Measurements from ENCODE around the gene ARHGDIA.

Gene ARHGDIA

DNA sequence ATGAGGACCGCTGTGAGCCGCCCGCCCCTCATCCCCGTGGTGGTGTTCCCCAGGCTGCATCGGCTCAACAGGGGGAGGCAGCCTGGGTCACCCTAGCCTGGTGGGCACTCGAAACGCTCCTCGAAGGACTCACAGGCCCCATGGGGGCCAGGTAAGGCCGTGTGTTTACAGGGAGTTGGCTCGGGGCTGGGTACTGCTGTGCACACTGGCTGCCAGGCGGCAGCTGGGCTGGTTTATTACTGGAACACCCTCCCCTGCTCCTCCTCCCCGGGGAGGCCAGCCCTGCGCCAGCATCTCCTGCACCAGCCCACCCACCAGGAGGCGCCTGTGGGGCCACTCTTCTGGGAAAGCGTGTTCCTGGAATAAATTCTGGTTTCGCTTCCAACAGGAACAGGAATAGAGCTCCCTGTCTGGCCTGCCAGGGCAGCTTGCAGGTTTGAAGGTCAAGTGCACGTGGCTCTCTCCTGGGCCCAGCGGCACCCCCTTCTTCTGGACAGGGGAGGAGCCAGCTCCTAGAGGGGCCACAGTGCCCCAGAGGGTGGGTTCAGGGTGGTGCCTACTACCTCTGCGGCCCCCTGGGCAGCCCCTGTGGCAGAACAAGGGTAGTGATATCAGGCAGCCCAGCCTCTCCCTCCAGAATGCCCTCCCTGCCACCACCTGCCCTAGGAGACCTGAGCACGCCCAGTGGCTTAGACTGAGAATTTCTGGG is 49.4 kb downstream of the ARHGDIA start:
- DNase-seq (ENCODE audit: low read depth): no peak
- TF ChIP-seq, protein P1, sequence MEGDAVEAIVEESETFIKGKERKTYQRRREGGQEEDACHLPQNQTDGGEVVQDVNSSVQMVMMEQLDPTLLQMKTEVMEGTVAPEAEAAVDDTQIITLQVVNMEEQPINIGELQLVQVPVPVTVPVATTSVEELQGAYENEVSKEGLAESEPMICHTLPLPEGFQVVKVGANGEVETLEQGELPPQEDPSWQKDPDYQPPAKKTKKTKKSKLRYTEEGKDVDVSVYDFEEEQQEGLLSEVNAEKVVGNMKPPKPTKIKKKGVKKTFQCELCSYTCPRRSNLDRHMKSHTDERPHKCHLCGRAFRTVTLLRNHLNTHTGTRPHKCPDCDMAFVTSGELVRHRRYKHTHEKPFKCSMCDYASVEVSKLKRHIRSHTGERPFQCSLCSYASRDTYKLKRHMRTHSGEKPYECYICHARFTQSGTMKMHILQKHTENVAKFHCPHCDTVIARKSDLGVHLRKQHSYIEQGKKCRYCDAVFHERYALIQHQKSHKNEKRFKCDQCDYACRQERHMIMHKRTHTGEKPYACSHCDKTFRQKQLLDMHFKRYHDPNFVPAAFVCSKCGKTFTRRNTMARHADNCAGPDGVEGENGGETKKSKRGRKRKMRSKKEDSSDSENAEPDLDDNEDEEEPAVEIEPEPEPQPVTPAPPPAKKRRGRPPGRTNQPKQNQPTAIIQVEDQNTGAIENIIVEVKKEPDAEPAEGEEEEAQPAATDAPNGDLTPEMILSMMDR (IDR thresholded peaks at IDR 0.05; ENCODE audit: control insufficient read depth, insufficient read depth, low read depth, low read length, missing control alignments): peak; percentile 29
- H3K4me3 ChIP-seq (ENCODE audit: control insufficient read depth, low read depth, low read length): no peak overlapping the region

DNA sequence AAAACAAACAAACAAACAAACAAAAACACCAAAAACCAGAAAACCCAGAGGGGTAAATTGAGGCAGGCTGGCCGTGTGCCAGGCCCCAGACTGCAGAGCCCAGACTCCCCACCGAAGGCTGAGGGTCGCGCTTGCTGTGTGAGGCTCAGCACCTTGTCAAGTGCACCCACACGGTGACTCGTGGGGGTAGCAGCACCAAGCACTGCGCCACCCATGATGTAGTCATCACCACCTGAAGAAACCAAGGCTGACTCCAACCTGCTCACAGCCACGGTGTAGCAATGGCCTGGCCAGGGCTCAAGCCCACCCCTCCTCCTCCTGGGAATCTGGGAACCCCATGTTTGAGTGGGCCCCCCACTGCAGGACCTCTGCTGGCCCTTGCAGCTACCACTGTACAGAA is 50.0 kb downstream of the ARHGDIA start:
- no peak overlapping the region for H3K4me3 ChIP-seq (ENCODE audit: control insufficient read depth, low read depth, low read length)
- TF ChIP-seq, protein P1 (IDR thresholded peaks at IDR 0.05; ENCODE audit: control insufficient read depth, insufficient read depth, low read depth, low read length, missing control alignments): no peak
- DNase-seq (ENCODE audit: low read depth): no peak

DNA sequence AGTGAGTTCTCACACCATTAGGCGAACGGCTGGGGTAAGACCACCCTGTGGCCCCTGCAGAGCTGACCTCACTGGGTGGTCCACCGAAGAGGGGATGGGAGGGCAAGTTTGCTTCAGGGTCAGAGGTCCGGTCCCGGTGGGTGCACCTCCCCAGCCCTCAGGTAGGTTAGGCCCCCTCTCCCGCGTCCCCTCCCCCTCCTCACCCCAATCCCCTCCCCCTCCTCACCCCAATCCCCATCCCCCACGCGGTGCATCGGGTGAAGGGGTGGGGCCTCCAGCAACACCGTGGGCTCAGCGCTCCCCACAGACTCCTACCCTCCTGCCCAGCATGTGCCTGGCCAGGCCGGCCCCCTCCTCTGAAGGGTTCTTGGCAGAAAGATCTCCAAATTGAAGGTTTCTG is 51.4 kb downstream of the ARHGDIA start:
- TF ChIP-seq, protein P1 (IDR thresholded peaks at IDR 0.05; ENCODE audit: control insufficient read depth, insufficient read depth, low read depth, low read length, missing control alignments): no peak
- DNase-seq (ENCODE audit: low read depth): no peak

DNA sequence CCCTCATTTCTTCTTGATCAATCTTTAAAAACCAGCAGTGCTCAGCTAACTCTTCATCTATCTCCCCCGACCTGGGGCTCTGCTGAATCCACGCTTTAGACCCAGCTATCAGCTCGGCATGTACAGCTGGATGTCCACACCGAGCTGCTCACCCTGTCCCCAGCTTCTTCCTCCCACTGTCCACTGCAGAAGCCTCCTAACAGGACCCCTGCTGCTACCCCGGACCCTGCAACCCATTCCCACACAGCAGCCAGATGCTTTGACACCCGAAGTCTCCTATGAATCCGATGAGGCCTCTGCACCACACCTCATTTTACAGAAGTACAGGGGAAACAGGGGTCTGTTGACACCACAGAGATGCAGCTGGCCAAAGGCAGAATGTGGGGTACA is 53.4 kb downstream of the ARHGDIA start:
- no peak overlapping the region for H3K4me3 ChIP-seq (ENCODE audit: control insufficient read depth, low read depth, low read length)
- TF ChIP-seq, protein P1 (IDR thresholded peaks at IDR 0.05; ENCODE audit: control insufficient read depth, insufficient read depth, low read depth, low read length, missing control alignments): no peak
- no peak for DNase-seq (ENCODE audit: low read depth)

More for the DNA sequence above, 51.4 kb downstream of the ARHGDIA start:
- H3K4me3 ChIP-seq (ENCODE audit: control insufficient read depth, low read depth, low read length): no peak overlapping the region

Data from AG09309 (cell line).